Thyroid gland (tissue), 4 donors: Measurements from ENCODE around the gene MAP1LC3A. TPM values are rescaled to one million over a fixed set of nuclear protein-coding genes. Genes with fewer than 3 reads are reported as not detected.

Experiments
- DNase-seq, 2 donors: peaks; one replicate each; pipeline ENCODE4 v3.0.0-alpha.2; 2019
- H3K27ac ChIP-seq, 3 donors: fragments of 200-600 bp; sonication (generic); 1 replicate in 2 of 3; 2 replicates in 1 of 3; pipeline ENCODE4 v1.5.1; 2016 to 2019; ENCODE audit warnings: mild to moderate bottlenecking in 1 of 3, moderate library complexity in 1 of 3
- H3K27me3 ChIP-seq: fragments of 200-600 bp; sonication (generic); one replicate; pipeline ENCODE4 v1.5.1; 2019
- H3K36me3 ChIP-seq, 2 donors: fragments of 200-600 bp; sonication (generic); one replicate each; pipeline ENCODE4 v1.5.1; 2016 to 2019
- H3K4me1 ChIP-seq, 2 donors: fragments of 200-600 bp; sonication (generic); one replicate each; pipeline ENCODE4 v1.5.1; 2017 to 2019
- H3K4me3 ChIP-seq, 3 donors: fragments of 200-600 bp; sonication (generic); replicated peaks in 1 of 3; 1 replicate in 2 of 3; 2 replicates in 1 of 3; pipeline ENCODE4 v1.5.1; 2016; ENCODE audit warnings: mild to moderate bottlenecking in 1 of 3
- H3K9me3 ChIP-seq: fragments of 200-600 bp; sonication (generic); one replicate; pipeline ENCODE4 v1.5.1; 2017
- CTCF ChIP-seq, 6 experiments: fragments of 200-600 bp in 3 of 6; fragments of 450-650 bp in 3 of 6; sonication (generic) in 3 of 6; IDR thresholded peaks; one replicate each; pipeline ENCODE4 v1.5.1; 2016 to 2019; ENCODE audit warnings: antibody characterized with exemption in 6 of 6, mild to moderate bottlenecking in 2 of 6, inconsistent platforms in 1 of 6, moderate library complexity in 1 of 6
- POLR2A ChIP-seq, 2 donors: fragments of 450-650 bp; IDR thresholded peaks; one replicate each; pipeline ENCODE4 v1.6.1; 2017; ENCODE audit warnings: antibody characterized with exemption in 2 of 2, mild to moderate bottlenecking in 2 of 2, moderate library complexity in 1 of 2
- WGBS, 2 donors: methylation state at CpG; one replicate each; pipeline ENCODE4 v1.1.5; 2017; 5-methylcytosine and 5-hydroxymethylcytosine counted together
- intact Hi-C: fragments of 100-400 bp; cut with DNase I; formaldehyde crosslinking; loops from one replicate; pipeline ENCODE4 v1.15.1; 2023
- total RNA-seq, 4 donors: library from RNA; depleted of rRNA; stranded (reverse); fragments of >200 nt; gene quantifications; one replicate each; pipeline ENCODE4 v1.2.3, GENCODE V29; 2016

Gene MAP1LC3A
- total RNA-seq, 4 donors from 2014 or later, result 119 to 163 (median 130) TPM

- intact Hi-C loops, result loop anchor here (10.0 kb wide), 1 partner anchor 220 kb away; no protein-coding TSS in a partner anchor
- Histone ChIP-seq H3K27ac (no peak overlapping the region), H3K4me3 (no peak overlapping the region), H3K9me3 (no peaks in the 10 kb centered on the region), H3K27me3 (no peaks in the 10 kb centered on the region), H3K36me3 (peaks cover 48 to 59% of the 10 kb centered on the region in 2 donors), H3K4me1 (peaks cover 0 to 6% of the 10 kb centered on the region in 2 donors)
- DNase-seq, result no peak
- TF ChIP-seq CTCF (IDR thresholded peaks at IDR 0.05) (no peak), POLR2A (IDR thresholded peaks at IDR 0.05) (no peak)
- WGBS, 2 donors, result 88 to 91% methylated on average over 13 to 15 of the region's 15 CpGs
Observed at GRCh38 chr20:34534391-34535165, 23.9 kb upstream of the MAP1LC3A start.

DNA sequence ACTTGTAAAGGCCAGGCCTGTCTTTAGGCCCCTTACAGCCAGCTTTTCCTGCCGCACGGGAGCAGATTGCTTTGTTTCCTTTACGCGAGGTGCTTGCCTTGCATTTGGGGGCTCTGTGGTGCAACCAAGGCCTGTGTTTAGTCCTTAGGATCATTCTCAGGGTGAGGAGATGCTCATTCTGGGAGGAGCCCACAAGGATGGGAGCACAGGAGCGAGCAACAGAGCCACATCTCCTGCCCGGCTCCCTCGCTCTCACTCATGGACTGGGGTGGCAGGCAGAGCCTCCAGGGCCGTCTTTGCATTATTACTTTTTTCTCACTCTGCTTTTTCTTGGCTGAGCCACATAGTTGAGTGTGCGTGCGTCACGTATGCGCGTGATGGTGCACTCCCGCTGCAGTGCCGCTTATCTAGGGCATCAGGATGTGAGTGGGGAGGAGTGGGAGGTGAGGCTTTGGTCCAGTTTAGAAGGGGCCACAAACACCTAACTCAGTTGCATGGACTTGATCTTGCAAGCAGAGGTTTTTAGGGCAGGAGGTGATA is 23.1 kb upstream of the MAP1LC3A start:
- intact Hi-C loops, result loop anchor here (10.0 kb wide), 1 partner anchor 221 kb away; no protein-coding TSS in a partner anchor
- Histone ChIP-seq H3K4me3 (no peak overlapping the region), H3K27me3 (no peaks in the 10 kb centered on the region), H3K36me3 (peaks cover 51 to 60% of the 10 kb centered on the region in 2 donors), H3K4me1 (no peaks in the 10 kb centered on the region), H3K27ac (no peak overlapping the region), H3K9me3 (no peaks in the 10 kb centered on the region)
- 95 to 96% methylated on average over 15 of the region's 15 CpGs for WGBS, 2 donors
- no peak for DNase-seq
- TF ChIP-seq CTCF (IDR thresholded peaks at IDR 0.05) (no peak), POLR2A (IDR thresholded peaks at IDR 0.05) (no peak)

DNA sequence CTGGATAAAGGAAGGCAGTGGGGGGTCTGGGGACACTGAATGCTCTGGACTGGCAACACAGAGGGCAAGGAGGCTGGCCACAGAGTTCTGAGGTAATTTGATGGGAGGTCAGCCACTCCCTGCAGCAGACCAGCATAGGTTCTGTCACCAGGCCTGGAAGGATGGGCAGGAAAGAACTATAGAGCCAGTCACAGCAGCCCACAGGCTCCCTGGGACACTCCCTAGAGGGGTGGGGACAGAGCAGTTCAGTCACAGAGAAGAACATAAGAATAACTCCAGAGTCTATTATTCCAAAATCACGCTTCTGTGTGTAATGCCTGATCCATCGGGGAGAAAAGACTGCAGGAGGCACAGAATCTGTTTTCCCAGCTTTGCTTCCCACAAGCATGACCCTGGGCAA is 22.7 kb upstream of the MAP1LC3A start:
- no peaks in the 10 kb centered on the region for H3K4me1 ChIP-seq
- no peaks in the 10 kb centered on the region for H3K9me3 ChIP-seq
- no peaks in the 10 kb centered on the region for H3K27me3 ChIP-seq
- H3K4me3 ChIP-seq, result no peak overlapping the region
- no peak for TF ChIP-seq POLR2A (IDR thresholded peaks at IDR 0.05)
- TF ChIP-seq CTCF (IDR thresholded peaks at IDR 0.05), result no peak
- H3K27ac ChIP-seq, result no peak overlapping the region
- WGBS, 2 donors, result 100% methylated on average over 2 of the region's 2 CpGs
- H3K36me3 ChIP-seq, result peaks cover 56 to 60% of the 10 kb centered on the region in 2 donors
- intact Hi-C loops, result loop anchor here (10.0 kb wide), 1 partner anchor 221 kb away; no protein-coding TSS in a partner anchor
- DNase-seq, result no peak

- H3K4me3 ChIP-seq, result no peak overlapping the region
- 80 to 86% methylated on average over 8 to 10 of the region's 10 CpGs for WGBS, 2 donors
- no peaks in the 10 kb centered on the region for H3K27me3 ChIP-seq
- no peak for TF ChIP-seq POLR2A (IDR thresholded peaks at IDR 0.05)
- peak in 2 of 6 experiments; percentile 17 to 20 for TF ChIP-seq CTCF (IDR thresholded peaks at IDR 0.05)
- H3K36me3 ChIP-seq, result peaks cover 67 to 69% of the 10 kb centered on the region in 2 donors
- H3K27ac ChIP-seq, result no peak overlapping the region
- intact Hi-C loops, result loop anchor here (10.0 kb wide), 1 partner anchor 222 kb away; no protein-coding TSS in a partner anchor
- H3K4me1 ChIP-seq, result no peaks in the 10 kb centered on the region
- DNase-seq, result peak in 1 of 2 donors; percentile 32
- H3K9me3 ChIP-seq, result no peaks in the 10 kb centered on the region
Observed at GRCh38 chr20:34536798-34537394, 21.6 kb upstream of the MAP1LC3A start.
